ENCODE measurements around the gene EFCC1.

The EFCC1 gene

GRCh38 chr3:129022114-129023007 lies 21.3 kb downstream of the EFCC1 start:
- no peaks in the 10 kb centered on the region for H3K79me2 ChIP-seq (ENCODE audit: control insufficient read depth, low read length)
- no peaks in the 10 kb centered on the region for H3K27me3 ChIP-seq (ENCODE audit: control insufficient read depth, low read length)
- H3K4me3 ChIP-seq (ENCODE audit: low read length) = no peak overlapping the region
- TF ChIP-seq EZH2phosphoT487 (IDR thresholded peaks at IDR 0.05; ENCODE audit: borderline replicate concordance, low read length) = no peak
- TF ChIP-seq CTCF (IDR thresholded peaks at IDR 0.05; ENCODE audit: low read depth, low read length, poor library complexity, severe bottlenecking) = no peak
- no peak overlapping the region for H3K4me2 ChIP-seq (ENCODE audit: low read length)
- no peaks in the 10 kb centered on the region for H3K9me3 ChIP-seq (ENCODE audit: control insufficient read depth, insufficient read depth, low read length)
- H4K20me1 ChIP-seq (ENCODE audit: control insufficient read depth, insufficient read depth, low read depth, low read length) = no peaks in the 10 kb centered on the region
- no peak overlapping the region for H3K27ac ChIP-seq (ENCODE audit: low read depth, low read length)
- no peaks in the 10 kb centered on the region for H3K9me2 ChIP-seq (replicated peaks; ENCODE audit: control insufficient read depth, low read length)
- H3K4me1 ChIP-seq (ENCODE audit: control insufficient read depth, low read length) = peaks cover 18% of the 10 kb centered on the region
- no peaks in the 10 kb centered on the region for H3F3A ChIP-seq (ENCODE audit: control insufficient read depth, insufficient read depth)
- H3K36me3 ChIP-seq (ENCODE audit: control insufficient read depth, low read length) = no peaks in the 10 kb centered on the region

GRCh38 chr3:129023008-129023358 lies 21.9 kb downstream of the EFCC1 start:
- H4K20me1 ChIP-seq (ENCODE audit: control insufficient read depth, insufficient read depth, low read depth, low read length) = no peaks in the 10 kb centered on the region
- H3K4me1 ChIP-seq (ENCODE audit: control insufficient read depth, low read length) = peaks cover 14% of the 10 kb centered on the region
- H3K27ac ChIP-seq (ENCODE audit: low read depth, low read length) = no peak overlapping the region
- TF ChIP-seq EZH2phosphoT487 (IDR thresholded peaks at IDR 0.05; ENCODE audit: borderline replicate concordance, low read length) (no peak), CTCF (IDR thresholded peaks at IDR 0.05; ENCODE audit: low read depth, low read length, poor library complexity, severe bottlenecking) (no peak)
- H3K9me2 ChIP-seq (replicated peaks; ENCODE audit: control insufficient read depth, low read length) = no peaks in the 10 kb centered on the region
- no peaks in the 10 kb centered on the region for H3F3A ChIP-seq (ENCODE audit: control insufficient read depth, insufficient read depth)
- no peak overlapping the region for H3K4me3 ChIP-seq (ENCODE audit: low read length)
- no peaks in the 10 kb centered on the region for H3K79me2 ChIP-seq (ENCODE audit: control insufficient read depth, low read length)
- H3K27me3 ChIP-seq (ENCODE audit: control insufficient read depth, low read length) = no peaks in the 10 kb centered on the region
- H3K36me3 ChIP-seq (ENCODE audit: control insufficient read depth, low read length) = no peaks in the 10 kb centered on the region
- H3K9me3 ChIP-seq (ENCODE audit: control insufficient read depth, insufficient read depth, low read length) = no peaks in the 10 kb centered on the region
- no peak overlapping the region for H3K4me2 ChIP-seq (ENCODE audit: low read length)

GRCh38 chr3:129023909-129024308 lies 22.8 kb downstream of the EFCC1 start:
- H3K27ac ChIP-seq (ENCODE audit: low read depth, low read length) = no peak overlapping the region
- no peaks in the 10 kb centered on the region for H3K79me2 ChIP-seq (ENCODE audit: control insufficient read depth, low read length)
- no peaks in the 10 kb centered on the region for H3K9me2 ChIP-seq (replicated peaks; ENCODE audit: control insufficient read depth, low read length)
- H3F3A ChIP-seq (ENCODE audit: control insufficient read depth, insufficient read depth) = no peaks in the 10 kb centered on the region
- H3K4me3 ChIP-seq (ENCODE audit: low read length) = no peak overlapping the region
- no peaks in the 10 kb centered on the region for H3K36me3 ChIP-seq (ENCODE audit: control insufficient read depth, low read length)
- H3K4me2 ChIP-seq (ENCODE audit: low read length) = no peak overlapping the region
- no peak for TF ChIP-seq CTCF (IDR thresholded peaks at IDR 0.05; ENCODE audit: low read depth, low read length, poor library complexity, severe bottlenecking)
- no peak for TF ChIP-seq EZH2phosphoT487 (IDR thresholded peaks at IDR 0.05; ENCODE audit: borderline replicate concordance, low read length)
- no peaks in the 10 kb centered on the region for H3K27me3 ChIP-seq (ENCODE audit: control insufficient read depth, low read length)
- H3K9me3 ChIP-seq (ENCODE audit: control insufficient read depth, insufficient read depth, low read length) = no peaks in the 10 kb centered on the region
- no peaks in the 10 kb centered on the region for H4K20me1 ChIP-seq (ENCODE audit: control insufficient read depth, insufficient read depth, low read depth, low read length)
- H3K4me1 ChIP-seq (ENCODE audit: control insufficient read depth, low read length) = peaks cover 14% of the 10 kb centered on the region
